Left ventricle myocardium inferior (tissue), 1 donor: ENCODE measurements around the gene PLGLB2. TPM values are rescaled to one million over a fixed set of nuclear protein-coding genes. Genes with fewer than 3 reads are reported as not detected.
"Not testable (repeated sequence)": the region's sequence is repeated elsewhere in the genome, so short reads cannot be mapped to it uniquely, and the experiment has no call there.

Experiments used
- DNase-seq: peaks from one replicate; pipeline ENCODE4 v3.0.0-alpha.2; 2020
- H3K27ac ChIP-seq: fragments of 200-600 bp; replicated peaks from 2 replicates; pipeline ENCODE4 v1.8.0; 2021
- H3K27me3 ChIP-seq: fragments of 200-600 bp; 2 replicates; pipeline ENCODE4 v1.8.0; 2021; ENCODE audit warnings: low read depth
- H3K36me3 ChIP-seq: fragments of 200-600 bp; 2 replicates; pipeline ENCODE4 v1.8.0; 2021
- H3K4me1 ChIP-seq: fragments of 200-600 bp; 2 replicates; pipeline ENCODE4 v1.8.0; 2021
- H3K4me3 ChIP-seq: fragments of 200-600 bp; 2 replicates; pipeline ENCODE4 v1.8.0; 2021; ENCODE audit warnings: mild to moderate bottlenecking, moderate library complexity
- H3K9me3 ChIP-seq: fragments of 200-600 bp; replicated peaks from 2 replicates; pipeline ENCODE4 v1.8.0; 2021
- intact Hi-C: fragments of 100-400 bp; cut with micrococcal nuclease; formaldehyde crosslinking; loops from one replicate; pipeline ENCODE4 v1.11.0; 2022
- long read RNA-seq: library from polyadenylated mRNA; unstranded; transcript quantifications from one replicate; pipeline ENCODE4 v2.0.0, GENCODE V29; 2021
- total RNA-seq: library from RNA; stranded (reverse); fragmentation: NEBNext Ultra II Directional; extraction: Animal tissue kit (Norgen Biotek cat#: 25700); gene quantifications from one replicate; pipeline ENCODE4 v1.2.1, GENCODE V29; 2021
- donor health status: DM: no; HTN: yes; CAD: no; lungs with severe emphysema.

PLGLB2 gene
- total RNA-seq = 1.3 TPM
- long read RNA-seq, partial matches to known transcripts = 0 of 1 reads
- long read RNA-seq, other reads (novel, unspliced or antisense) = 1 of 1 reads

DNA sequence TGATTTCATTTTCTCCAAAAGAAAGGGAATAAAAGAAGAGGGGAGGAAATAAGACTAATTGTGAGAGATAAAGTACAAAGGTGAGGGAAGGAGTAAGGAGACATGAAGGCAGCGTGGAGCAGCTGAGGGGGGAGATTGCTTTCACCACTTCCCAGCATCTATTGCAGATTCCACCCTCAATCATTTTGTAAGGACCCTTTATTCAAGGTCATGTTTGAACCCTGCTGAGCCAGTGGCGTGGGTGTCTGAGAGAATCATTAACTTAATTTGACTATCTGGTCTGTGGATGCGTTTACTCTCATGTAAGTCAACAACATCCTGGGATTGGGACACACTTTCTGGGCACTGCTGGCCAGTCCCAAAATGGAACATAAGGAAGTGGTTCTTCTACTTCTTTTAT, at the start of gene PLGLB2:
Gene PLGLB2, plus strand, starts transcription at position 297 of the 400 bp plus-strand sequence. Its CDS starts 67 bp downstream, at position 364.
- intact Hi-C loops, H3K4me1 ChIP-seq, H3K27ac ChIP-seq, H3K36me3 ChIP-seq, H3K4me3 ChIP-seq, H3K27me3 ChIP-seq, DNase-seq, H3K9me3 ChIP-seq: not testable (repeated sequence)

DNA sequence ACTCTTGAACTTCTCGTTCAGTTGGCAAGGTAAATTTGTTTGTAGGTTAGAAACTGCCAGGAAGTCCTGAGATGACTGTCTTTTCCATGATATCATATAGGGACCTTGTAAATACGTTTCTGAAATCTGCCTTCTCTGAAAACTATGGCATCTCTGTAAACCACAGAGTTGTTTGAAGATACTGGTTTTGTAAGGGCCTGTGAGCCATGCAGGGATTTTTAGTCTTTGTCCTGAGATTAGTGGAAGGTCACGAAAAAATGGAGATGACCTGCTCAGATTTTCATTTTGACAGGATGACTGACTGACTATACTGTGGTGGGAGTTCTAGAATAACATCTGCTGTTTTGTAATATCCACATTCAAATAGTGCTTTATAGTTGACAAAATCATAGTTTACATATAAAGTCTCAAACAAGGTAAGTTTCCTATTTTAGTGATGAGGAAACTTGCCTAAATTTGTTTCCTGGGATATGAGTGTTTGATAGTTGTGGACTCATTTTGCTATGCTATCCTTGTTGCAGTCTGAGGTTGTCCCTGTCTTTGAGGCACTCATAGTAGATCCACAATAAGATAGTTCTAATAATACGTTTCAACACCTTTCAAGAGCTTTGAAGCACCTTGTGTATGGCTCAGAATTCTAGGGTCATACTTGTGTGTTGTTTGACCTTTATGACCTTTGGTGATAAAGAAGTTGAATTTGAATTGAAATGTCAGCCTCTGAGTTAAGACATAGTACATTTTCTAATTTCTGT, 43.1 kb upstream of the PLGLB2 start:
- intact Hi-C loops, H3K27ac ChIP-seq, H3K27me3 ChIP-seq, DNase-seq, H3K4me3 ChIP-seq, H3K36me3 ChIP-seq, H3K9me3 ChIP-seq, H3K4me1 ChIP-seq: not testable (repeated sequence)

DNA sequence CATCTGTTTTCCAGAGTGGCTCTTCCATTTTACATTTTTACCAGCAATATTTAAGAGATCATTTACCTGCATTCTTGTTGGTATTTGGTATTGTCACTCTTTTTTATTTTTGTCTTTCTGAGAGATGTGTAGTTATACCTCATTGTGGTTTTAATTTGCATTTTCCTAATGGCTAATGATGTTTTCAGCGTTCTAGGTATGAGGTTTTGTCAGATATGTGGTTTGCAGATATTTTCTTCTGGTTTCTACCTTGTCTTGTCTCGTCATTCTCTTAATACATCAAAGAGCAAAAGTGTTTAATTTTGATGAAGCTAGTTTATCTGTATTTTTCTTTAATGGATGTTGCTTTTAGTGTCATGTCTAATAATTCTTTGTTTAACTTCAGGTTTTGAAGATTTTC, 39.5 kb upstream of the PLGLB2 start:
- intact Hi-C loops = not testable (repeated sequence)

DNA sequence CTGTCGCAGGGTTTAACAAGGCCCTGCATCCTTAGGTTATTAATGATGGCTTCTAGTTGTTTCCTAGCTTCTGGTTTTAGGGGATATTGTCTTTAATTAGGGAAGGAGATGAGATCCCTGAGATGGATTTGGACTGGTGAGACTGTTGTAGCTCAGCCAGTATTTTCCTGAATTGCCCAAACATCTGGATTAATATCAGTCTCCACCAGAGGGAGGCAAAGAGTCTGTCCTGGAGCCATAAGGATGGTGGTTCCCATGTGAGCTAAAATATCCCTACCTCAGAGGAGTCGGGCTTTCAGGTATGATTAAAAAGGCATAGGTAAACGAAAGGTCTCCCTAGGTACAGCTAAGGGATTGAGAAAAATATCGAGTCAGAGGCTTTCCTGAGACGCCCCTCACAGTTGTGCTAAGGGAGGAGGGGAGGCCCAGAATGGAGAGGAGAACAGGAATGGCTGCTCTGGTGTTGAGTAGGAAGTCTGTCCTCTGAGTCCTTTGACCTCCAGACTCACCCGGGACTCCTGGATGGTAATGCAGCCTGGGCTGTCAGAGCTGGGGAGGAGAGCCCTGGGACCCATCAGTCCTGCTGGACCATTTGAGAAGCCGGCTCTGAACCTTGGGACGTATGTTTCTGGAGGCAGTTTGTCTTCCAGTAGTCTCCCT, 19.8 kb upstream of the PLGLB2 start:
- H3K4me3 ChIP-seq, intact Hi-C loops, H3K4me1 ChIP-seq, DNase-seq, H3K9me3 ChIP-seq, H3K27ac ChIP-seq, H3K27me3 ChIP-seq, H3K36me3 ChIP-seq: not testable (repeated sequence)

More for the DNA sequence above, 39.5 kb upstream of the PLGLB2 start:
- not testable (repeated sequence) for H3K27ac ChIP-seq, DNase-seq, H3K9me3 ChIP-seq, H3K4me1 ChIP-seq, H3K27me3 ChIP-seq, H3K36me3 ChIP-seq, H3K4me3 ChIP-seq

DNA sequence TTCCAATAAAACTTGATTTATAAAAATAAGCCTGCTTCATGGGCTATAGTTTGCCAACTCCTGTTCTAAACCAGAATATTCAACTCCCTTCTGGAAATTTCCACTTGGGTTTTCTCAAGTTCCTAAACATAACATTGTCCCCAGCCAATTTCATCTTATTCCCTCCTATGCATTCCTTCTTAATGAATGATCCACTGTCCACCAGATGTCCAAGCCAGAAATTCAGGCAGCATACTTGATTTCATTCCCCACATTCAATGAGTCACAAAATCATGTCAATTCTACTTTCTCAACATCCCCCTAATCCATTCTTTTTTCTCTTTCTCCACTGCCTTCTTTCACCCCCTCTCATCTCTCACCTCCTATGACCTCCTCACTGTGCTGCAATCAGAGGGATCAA, 7.0 kb upstream of the PLGLB2 start:
- H3K27ac ChIP-seq, intact Hi-C loops, H3K36me3 ChIP-seq, H3K9me3 ChIP-seq, DNase-seq, H3K4me1 ChIP-seq, H3K27me3 ChIP-seq, H3K4me3 ChIP-seq: not testable (repeated sequence)

DNA sequence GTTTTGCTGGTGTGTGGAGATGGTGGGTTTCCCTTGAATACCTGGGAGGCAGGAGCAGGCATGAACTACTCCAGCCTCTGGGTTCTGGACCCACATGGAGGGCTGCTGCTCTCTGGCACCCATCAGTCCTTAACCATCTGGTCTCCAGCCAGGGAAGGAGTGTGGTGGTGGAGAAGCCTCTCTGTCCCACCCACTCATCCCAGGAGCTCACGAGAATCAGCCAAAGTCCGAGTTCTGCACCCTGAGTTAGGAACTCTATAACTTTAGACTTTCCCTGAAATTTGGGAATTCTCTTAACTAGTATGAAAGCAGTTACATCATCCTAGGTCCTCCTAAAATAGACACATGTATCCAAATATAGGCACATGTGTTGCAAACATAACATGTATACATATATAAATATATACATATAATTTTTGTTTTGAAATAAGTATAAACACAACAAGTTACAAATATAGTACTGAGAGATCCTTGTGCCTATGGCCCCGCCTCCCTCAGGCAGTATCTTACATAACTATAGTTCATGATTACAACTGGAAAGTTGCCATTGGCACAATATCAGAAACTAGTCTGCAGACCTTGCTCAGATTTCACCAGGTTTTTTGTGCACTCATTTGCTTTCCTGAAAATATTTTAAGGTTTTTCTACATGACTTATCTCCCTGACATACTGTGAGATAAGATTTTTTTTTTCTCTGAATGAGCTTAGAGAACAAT, 5.3 kb upstream of the PLGLB2 start:
- H3K36me3 ChIP-seq, H3K4me3 ChIP-seq, H3K27me3 ChIP-seq, H3K27ac ChIP-seq, H3K4me1 ChIP-seq, H3K9me3 ChIP-seq, intact Hi-C loops, DNase-seq: not testable (repeated sequence)

DNA sequence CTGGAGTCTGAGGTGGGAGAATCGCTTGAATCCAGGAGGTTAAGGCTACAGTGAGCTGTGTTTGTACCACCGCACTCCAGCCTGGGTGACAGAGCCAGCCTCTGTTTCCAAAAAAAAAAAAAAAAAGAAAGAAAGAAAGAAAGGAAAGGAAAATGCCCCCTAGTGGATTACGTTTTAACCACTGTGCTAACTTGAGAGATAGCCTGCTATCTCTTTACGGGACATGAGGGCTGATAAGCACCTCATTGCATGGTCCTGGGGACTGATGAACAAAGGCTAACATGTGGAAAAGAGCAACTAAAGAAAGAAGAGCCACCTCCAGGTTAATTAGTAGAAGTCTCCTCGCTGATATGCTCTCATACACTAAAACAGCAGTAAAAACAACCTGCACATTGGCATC, 4.2 kb upstream of the PLGLB2 start:
- H3K9me3 ChIP-seq, H3K36me3 ChIP-seq, H3K27ac ChIP-seq, intact Hi-C loops, DNase-seq, H3K4me3 ChIP-seq, H3K4me1 ChIP-seq, H3K27me3 ChIP-seq: not testable (repeated sequence)

DNA sequence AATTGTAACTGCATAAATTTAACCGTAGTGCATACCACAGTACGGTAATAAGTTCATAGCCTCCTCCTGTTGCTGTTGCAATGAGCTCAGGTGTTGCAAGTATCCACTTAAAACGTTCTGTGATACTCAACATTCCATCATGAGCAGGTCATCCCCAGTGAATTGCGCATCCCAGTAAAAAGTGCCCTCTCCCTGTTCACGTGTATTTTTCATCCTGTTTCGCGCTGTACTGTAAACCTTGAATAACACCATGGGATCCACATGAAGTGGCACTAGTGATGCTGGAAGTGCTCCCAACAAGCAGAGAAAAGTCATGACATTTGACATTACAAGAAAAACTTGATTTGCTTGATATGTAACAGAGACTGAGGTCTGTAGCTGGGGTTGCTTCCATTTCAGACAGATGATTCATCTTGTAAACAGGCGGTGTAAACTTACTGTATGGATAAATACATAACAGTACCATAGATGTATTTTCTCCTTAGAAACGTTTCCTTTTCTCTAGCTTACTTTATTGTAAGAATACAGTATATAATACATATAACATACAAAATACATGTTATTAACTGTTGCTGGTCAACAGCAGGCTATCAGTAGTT, 2.4 kb upstream of the PLGLB2 start:
- H3K36me3 ChIP-seq, H3K9me3 ChIP-seq, H3K27ac ChIP-seq, H3K4me1 ChIP-seq, intact Hi-C loops, H3K4me3 ChIP-seq, H3K27me3 ChIP-seq, DNase-seq: not testable (repeated sequence)

DNA sequence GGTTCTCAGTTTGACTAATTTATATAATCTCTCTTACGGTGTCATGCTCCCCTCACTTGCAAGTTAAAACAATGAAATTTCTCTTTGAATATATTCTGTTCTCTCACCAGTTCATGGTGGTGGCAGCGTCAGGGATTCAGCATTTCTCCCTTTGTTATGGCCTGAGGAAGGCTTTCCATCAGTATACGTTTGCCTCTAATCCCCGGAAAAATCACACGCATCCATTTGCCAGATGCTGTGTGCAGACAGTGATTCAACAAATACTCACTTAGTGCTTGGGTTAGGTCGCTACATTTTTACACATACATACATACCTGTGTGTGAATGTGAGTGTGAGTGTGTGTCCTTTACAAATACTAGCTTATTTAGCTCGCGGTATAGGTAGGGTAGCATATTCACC, 637 bp downstream of the PLGLB2 start:
- H3K27me3 ChIP-seq, H3K9me3 ChIP-seq, DNase-seq, H3K4me1 ChIP-seq, H3K27ac ChIP-seq, H3K4me3 ChIP-seq, H3K36me3 ChIP-seq, intact Hi-C loops: not testable (repeated sequence)

DNA sequence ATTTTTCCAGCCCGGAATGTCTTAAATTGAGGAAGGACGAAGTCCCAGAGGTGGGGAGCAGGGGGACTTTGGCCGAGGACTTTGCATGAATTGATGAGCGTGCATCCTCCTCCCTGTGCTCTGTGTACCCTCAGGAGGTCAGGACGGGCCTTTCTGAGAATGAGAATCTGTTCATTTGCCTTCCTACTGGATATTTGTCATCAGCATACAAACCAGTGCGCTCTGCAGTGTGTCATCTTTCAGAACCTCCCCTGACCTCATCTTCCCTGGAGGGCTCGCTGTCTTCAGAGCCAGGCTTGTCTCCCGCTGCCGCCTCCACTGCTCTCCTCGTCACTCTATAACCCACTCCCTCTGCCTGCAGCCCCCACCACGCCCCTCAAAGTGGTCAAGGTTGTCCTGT, 2.7 kb downstream of the PLGLB2 start:
- H3K27ac ChIP-seq, H3K4me1 ChIP-seq, intact Hi-C loops, H3K4me3 ChIP-seq, H3K36me3 ChIP-seq, H3K27me3 ChIP-seq, DNase-seq, H3K9me3 ChIP-seq: not testable (repeated sequence)

DNA sequence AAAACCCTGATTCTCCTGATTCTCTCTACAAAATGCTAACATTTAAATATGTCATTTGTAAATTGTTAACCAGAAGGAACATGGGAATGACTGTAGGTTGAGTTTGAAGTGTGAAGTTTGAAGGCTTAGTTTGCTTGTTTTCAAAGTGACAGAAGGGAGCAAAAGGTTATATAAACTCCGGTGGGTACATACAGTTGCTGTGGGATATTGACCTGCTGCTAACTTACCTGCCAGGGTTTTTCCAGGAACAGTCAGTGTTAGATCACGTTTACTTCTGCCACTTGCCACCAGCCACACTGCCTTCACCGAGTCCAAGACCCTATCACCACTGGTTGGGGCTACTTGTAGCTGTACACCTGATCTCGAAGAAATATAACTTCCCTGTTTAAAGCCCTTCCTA, 6.9 kb downstream of the PLGLB2 start:
- H3K27ac ChIP-seq, H3K4me3 ChIP-seq, H3K36me3 ChIP-seq, intact Hi-C loops, H3K4me1 ChIP-seq, H3K9me3 ChIP-seq, DNase-seq, H3K27me3 ChIP-seq: not testable (repeated sequence)
